Mammary epithelial cell (primary cell): ENCODE data around the gene MYO7A.

Experiments
- EZH2 ChIP-seq: IDR thresholded peaks from 2 replicates; pipeline ENCODE4 v1.6.1; 2012; ENCODE audit warnings: low read length, inconsistent platforms, borderline replicate concordance
- TF ChIP-seq, protein P1 (sequence below), 2 donors: IDR thresholded peaks in 1 of 2; conservative IDR thresholded peaks in 1 of 2; 2 replicates each; pipeline ENCODE4 v1.5.1; 2011 to 2012; ENCODE audit warnings: inconsistent platforms in 2 of 2, low read length in 2 of 2, mild to moderate bottlenecking in 2 of 2, control low read depth in 1 of 2, low read depth in 1 of 2; ENCODE audit not compliant: insufficient read depth in 1 of 2; ENCODE audit errors: extremely low read depth in 1 of 2

GRCh38 chr11:77214557-77214956 lies 86.5 kb downstream of the MYO7A start:
- TF ChIP-seq, protein P1, sequence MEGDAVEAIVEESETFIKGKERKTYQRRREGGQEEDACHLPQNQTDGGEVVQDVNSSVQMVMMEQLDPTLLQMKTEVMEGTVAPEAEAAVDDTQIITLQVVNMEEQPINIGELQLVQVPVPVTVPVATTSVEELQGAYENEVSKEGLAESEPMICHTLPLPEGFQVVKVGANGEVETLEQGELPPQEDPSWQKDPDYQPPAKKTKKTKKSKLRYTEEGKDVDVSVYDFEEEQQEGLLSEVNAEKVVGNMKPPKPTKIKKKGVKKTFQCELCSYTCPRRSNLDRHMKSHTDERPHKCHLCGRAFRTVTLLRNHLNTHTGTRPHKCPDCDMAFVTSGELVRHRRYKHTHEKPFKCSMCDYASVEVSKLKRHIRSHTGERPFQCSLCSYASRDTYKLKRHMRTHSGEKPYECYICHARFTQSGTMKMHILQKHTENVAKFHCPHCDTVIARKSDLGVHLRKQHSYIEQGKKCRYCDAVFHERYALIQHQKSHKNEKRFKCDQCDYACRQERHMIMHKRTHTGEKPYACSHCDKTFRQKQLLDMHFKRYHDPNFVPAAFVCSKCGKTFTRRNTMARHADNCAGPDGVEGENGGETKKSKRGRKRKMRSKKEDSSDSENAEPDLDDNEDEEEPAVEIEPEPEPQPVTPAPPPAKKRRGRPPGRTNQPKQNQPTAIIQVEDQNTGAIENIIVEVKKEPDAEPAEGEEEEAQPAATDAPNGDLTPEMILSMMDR (conservative IDR thresholded peaks at IDR 0.05 in 1 of 2, IDR thresholded peaks at IDR 0.05 in 1 of 2; ENCODE audit: extremely low read depth in 1 of 2, insufficient read depth in 1 of 2, low read depth in 1 of 2, low read length in 2 of 2): no peak
- TF ChIP-seq EZH2: no peak
